ENCODE measurements around the gene XRCC5.
A peak's percentile ranks its signal among the peaks of the same experiment; 100 is the strongest.

Gene XRCC5

DNA sequence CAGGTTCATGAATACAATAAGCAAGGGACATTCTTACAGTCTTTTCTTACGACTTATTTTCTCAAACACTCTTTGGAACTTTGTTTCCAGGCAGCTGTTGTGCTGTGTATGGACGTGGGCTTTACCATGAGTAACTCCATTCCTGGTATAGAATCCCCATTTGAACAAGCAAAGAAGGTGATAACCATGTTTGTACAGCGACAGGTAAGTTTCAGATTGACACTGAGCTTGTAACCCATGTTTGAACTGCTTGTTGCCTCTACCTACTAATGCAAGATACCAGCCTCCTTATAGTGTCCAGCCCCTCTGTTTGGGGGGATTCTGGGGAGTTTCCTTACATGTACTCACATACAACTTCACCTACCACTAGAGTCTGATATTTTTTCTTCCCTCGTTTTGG is 3.8 kb downstream of the XRCC5 start:
- ATAC-seq (replicated peaks; ENCODE audit: extremely low read depth, poor library complexity, severe bottlenecking), result no peak
- H3K4me1 Mint-ChIP-seq, result peaks cover 91% of the 10 kb centered on the region

DNA sequence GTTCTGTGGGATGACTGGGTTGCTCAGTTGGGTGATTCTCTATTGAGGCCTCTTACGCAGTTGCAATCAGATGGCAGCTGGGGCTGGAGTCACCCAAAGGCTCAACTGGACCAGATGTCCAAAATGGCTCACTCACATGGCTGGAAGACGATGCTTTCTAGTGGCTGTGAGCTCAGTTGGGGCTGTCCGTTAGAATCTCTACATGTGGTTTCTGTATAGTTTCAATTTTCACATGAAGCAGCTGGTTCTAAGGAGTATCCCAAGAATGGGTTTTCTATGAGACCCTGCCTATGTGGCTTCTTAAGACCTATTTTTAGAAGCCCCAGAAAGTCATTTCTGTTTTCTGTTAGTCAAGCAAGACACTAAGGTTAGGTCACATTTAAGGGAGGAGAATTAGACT is 4.4 kb downstream of the XRCC5 start:
- Mint-ChIP-seq H3K27me3 (no peaks in the 10 kb centered on the region), H3K9me3 (no peaks in the 10 kb centered on the region), H3K27ac (ENCODE audit: low read depth) (peak overlapping the region; percentile 91), H3K36me3 (ENCODE audit: insufficient read depth) (peaks cover 71% of the 10 kb centered on the region), H3K4me3 (no peak overlapping the region), H3K4me1 (peaks cover 92% of the 10 kb centered on the region)
- ATAC-seq (replicated peaks; ENCODE audit: extremely low read depth, poor library complexity, severe bottlenecking) (no peak), DNase-seq (ENCODE audit: low spot score in 2 of 2) (no peak)

More for the DNA sequence above, 3.8 kb downstream of the XRCC5 start:
- Mint-ChIP-seq H3K4me3 (no peak overlapping the region), H3K27ac (ENCODE audit: low read depth) (peak overlapping the region; percentile 91), H3K36me3 (ENCODE audit: insufficient read depth) (peaks cover 70% of the 10 kb centered on the region), H3K27me3 (no peaks in the 10 kb centered on the region), H3K9me3 (no peaks in the 10 kb centered on the region)
- DNase-seq (ENCODE audit: low spot score in 2 of 2), result no peak

DNA sequence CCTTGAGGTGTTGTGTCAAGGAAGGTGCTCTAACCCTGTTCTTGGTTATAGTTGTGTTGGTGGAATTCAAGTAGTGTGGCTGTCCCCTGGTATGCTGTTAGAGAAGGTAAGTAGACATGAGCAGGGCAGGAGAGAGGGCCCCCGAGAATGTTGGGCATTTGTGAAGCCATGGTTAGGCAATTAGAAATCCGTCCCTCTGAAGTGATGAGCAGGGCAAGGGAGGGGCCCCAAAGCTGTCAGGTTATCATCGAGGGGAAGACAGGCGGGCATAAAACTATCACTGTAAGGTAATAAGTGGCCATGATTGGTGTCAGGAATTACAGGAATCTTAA is 5.2 kb downstream of the XRCC5 start:
- H3K9me3 Mint-ChIP-seq, result no peaks in the 10 kb centered on the region
- DNase-seq (ENCODE audit: low spot score in 2 of 2), result no peak
- H3K36me3 Mint-ChIP-seq (ENCODE audit: insufficient read depth), result peaks cover 72% of the 10 kb centered on the region
- peak overlapping the region; percentile 84 for H3K4me3 Mint-ChIP-seq
- no peaks in the 10 kb centered on the region for H3K27me3 Mint-ChIP-seq
- no peak for ATAC-seq (replicated peaks; ENCODE audit: extremely low read depth, poor library complexity, severe bottlenecking)
- peak overlapping the region; percentile 91 for H3K27ac Mint-ChIP-seq (ENCODE audit: low read depth)
- peaks cover 84% of the 10 kb centered on the region for H3K4me1 Mint-ChIP-seq

DNA sequence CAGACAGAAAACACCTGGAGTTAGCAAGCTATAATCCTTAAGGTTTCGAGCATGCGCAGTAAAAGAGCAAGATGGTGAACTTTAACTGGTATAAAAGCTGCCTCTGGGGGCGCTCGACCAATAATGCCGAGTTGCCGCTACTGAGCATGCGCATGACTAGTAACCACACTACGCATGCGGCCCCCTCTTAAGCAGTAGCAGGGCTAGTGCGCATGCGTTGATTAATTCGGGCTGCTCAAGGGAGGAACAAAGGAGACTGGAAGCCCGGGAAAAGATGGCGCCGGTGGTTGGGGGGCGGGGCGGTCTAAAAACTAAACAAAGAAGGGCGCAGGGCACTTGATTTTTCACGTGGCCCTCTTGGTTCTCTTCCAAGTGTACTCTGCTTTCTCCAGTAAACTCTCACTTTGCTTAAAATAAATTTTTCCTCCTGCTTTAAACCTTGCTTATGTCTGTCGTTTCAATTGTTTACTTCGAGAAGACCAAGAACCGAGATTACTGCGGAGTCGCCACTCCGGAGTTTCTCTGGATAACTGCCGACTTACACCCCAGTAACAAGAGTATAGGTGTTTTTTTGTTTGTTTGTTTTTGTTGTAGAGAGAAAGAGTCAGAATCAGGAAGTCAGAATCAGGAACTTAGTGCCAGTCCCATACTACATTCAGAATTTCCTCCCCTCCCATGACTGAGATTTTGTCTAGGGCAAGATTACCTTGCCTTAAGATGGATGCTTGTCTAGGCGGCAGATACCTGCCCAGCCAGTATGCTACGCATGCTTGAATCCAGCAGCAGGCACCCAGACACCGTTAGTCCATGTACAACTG is 5.8 kb downstream of the XRCC5 start:
- H3K27me3 Mint-ChIP-seq, result no peaks in the 10 kb centered on the region

DNA sequence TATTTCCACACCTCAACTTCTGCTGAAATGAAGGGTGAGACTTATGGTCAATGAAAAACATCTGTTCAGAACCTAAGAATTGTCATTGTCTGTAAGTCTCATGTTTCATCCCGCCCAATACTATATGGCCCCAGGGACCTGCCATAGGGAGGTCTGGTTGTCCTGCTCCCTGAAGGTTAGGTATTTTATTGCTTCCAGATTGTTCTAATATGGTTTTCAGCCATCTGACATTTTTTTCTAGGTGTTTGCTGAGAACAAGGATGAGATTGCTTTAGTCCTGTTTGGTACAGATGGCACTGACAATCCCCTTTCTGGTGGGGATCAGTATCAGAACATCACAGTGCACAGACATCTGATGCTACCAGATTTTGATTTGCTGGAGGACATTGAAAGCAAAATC is 7.3 kb downstream of the XRCC5 start:
- H3K4me1 Mint-ChIP-seq, result peaks cover 71% of the 10 kb centered on the region
- H3K4me3 Mint-ChIP-seq, result peak overlapping the region; percentile 45
- H3K27ac Mint-ChIP-seq (ENCODE audit: low read depth), result peak overlapping the region; percentile 91
- no peaks in the 10 kb centered on the region for H3K27me3 Mint-ChIP-seq
- DNase-seq (ENCODE audit: low spot score in 2 of 2), result no peak
- no peaks in the 10 kb centered on the region for H3K9me3 Mint-ChIP-seq
- peaks cover 76% of the 10 kb centered on the region for H3K36me3 Mint-ChIP-seq (ENCODE audit: insufficient read depth)
- ATAC-seq (replicated peaks; ENCODE audit: extremely low read depth, poor library complexity, severe bottlenecking), result no peak

More for the DNA sequence above, 5.8 kb downstream of the XRCC5 start:
- Mint-ChIP-seq H3K4me3 (peak overlapping the region; percentile 84), H3K36me3 (ENCODE audit: insufficient read depth) (peaks cover 74% of the 10 kb centered on the region), H3K4me1 (peaks cover 83% of the 10 kb centered on the region), H3K9me3 (no peaks in the 10 kb centered on the region), H3K27ac (ENCODE audit: low read depth) (peak overlapping the region; percentile 91)
- ATAC-seq (replicated peaks; ENCODE audit: extremely low read depth, poor library complexity, severe bottlenecking), result peak; percentile 83
- DNase-seq (ENCODE audit: low spot score in 2 of 2), result peak; percentile 95 to 99

- Mint-ChIP-seq H3K4me1 (peaks cover 63% of the 10 kb centered on the region), H3K27ac (ENCODE audit: low read depth) (no peak overlapping the region), H3K4me3 (no peak overlapping the region), H3K9me3 (no peaks in the 10 kb centered on the region), H3K27me3 (no peaks in the 10 kb centered on the region), H3K36me3 (ENCODE audit: insufficient read depth) (peaks cover 81% of the 10 kb centered on the region)
- DNase-seq (ENCODE audit: low spot score in 2 of 2) (no peak), ATAC-seq (replicated peaks; ENCODE audit: extremely low read depth, poor library complexity, severe bottlenecking) (no peak)
Measured at GRCh38 chr2:216117561-216118340, 8.6 kb downstream of the XRCC5 start.

DNA sequence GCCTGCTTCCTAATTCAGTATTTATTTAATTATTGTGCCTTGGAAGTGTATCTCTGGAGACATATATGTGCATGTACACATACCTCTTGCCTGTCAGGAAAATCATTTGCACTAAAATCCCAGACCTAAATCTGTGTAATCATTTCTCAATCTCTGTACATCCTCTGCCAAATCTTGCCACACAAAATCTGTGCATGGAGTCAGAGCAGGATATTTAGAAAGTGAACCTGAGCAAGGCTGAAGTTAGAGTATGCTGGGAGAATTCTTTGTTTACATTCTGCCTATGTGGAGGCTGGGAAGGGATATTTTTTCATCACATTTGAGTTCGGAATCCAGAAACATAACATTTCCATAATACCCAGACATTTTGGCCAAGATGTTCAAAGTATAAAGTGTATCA is 9.3 kb downstream of the XRCC5 start:
- H3K4me1 Mint-ChIP-seq, result peaks cover 57% of the 10 kb centered on the region
- no peak overlapping the region for H3K27ac Mint-ChIP-seq (ENCODE audit: low read depth)
- no peaks in the 10 kb centered on the region for H3K27me3 Mint-ChIP-seq

GRCh38 chr2:216119146-216119545 is 10.0 kb downstream of the XRCC5 start:
- Mint-ChIP-seq H3K9me3 (no peaks in the 10 kb centered on the region), H3K27me3 (no peaks in the 10 kb centered on the region), H3K4me3 (no peak overlapping the region), H3K36me3 (ENCODE audit: insufficient read depth) (peaks cover 83% of the 10 kb centered on the region), H3K4me1 (peaks cover 50% of the 10 kb centered on the region), H3K27ac (ENCODE audit: low read depth) (no peak overlapping the region)
- no peak for ATAC-seq (replicated peaks; ENCODE audit: extremely low read depth, poor library complexity, severe bottlenecking)
- DNase-seq (ENCODE audit: low spot score in 2 of 2), result no peak

More for the DNA sequence above, 9.3 kb downstream of the XRCC5 start:
- no peak for DNase-seq (ENCODE audit: low spot score in 2 of 2)
- no peak overlapping the region for H3K4me3 Mint-ChIP-seq
- no peak for ATAC-seq (replicated peaks; ENCODE audit: extremely low read depth, poor library complexity, severe bottlenecking)
- H3K36me3 Mint-ChIP-seq (ENCODE audit: insufficient read depth), result peaks cover 83% of the 10 kb centered on the region
- H3K9me3 Mint-ChIP-seq, result no peaks in the 10 kb centered on the region

DNA sequence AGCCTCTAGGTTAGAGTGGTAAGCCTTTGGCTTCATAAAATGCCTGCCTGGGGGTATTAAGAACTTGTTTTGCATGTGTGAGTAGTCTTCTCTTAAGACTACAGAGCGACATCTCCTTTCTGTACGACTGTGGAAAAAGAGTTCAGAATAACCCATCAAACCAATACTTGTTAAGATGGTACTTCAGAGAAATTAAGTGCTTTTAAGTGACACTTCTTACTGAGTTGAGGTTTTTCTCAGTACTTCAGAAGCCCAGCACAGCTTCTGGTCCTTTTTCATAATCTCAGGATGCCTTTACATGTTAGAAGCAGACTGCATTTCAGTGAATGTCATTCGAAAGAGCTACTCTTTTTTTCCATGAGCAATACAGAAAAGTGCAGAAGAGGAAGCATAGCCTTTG is 10.8 kb downstream of the XRCC5 start:
- Mint-ChIP-seq H3K27ac (ENCODE audit: low read depth) (no peak overlapping the region), H3K36me3 (ENCODE audit: insufficient read depth) (peaks cover 82% of the 10 kb centered on the region), H3K4me1 (peaks cover 49% of the 10 kb centered on the region), H3K9me3 (no peaks in the 10 kb centered on the region), H3K4me3 (no peak overlapping the region), H3K27me3 (no peaks in the 10 kb centered on the region)
- ATAC-seq (replicated peaks; ENCODE audit: extremely low read depth, poor library complexity, severe bottlenecking) (no peak), DNase-seq (ENCODE audit: low spot score in 2 of 2) (no peak)

- no peak for ATAC-seq (replicated peaks; ENCODE audit: extremely low read depth, poor library complexity, severe bottlenecking)
Measured at GRCh38 chr2:216121255-216121654, 12.1 kb downstream of the XRCC5 start.

DNA sequence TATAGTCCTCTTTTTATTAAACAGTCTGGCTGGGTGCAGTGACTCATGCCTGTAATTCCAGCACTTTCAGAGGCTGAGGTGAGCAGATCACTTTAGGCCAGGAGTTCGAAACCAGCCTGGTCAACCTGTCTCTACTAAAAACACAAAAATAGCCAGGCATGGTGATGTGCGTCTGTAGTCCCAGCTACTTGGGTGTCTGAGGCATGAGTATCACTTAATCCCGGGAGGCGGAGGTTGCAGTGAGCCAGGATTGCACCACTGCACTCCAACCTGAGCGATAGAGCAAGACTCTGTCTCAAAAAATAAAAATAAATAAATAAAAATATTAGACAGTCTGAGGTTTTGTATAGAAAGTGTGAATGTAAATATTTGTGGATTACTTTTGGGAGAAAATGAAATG is 17.8 kb downstream of the XRCC5 start:
- peaks cover 39% of the 10 kb centered on the region for H3K4me1 Mint-ChIP-seq
- H3K4me3 Mint-ChIP-seq, result no peak overlapping the region
- H3K9me3 Mint-ChIP-seq, result no peaks in the 10 kb centered on the region
- H3K27ac Mint-ChIP-seq (ENCODE audit: low read depth), result peak overlapping the region; percentile 68
- ATAC-seq (replicated peaks; ENCODE audit: extremely low read depth, poor library complexity, severe bottlenecking) (no peak), DNase-seq (ENCODE audit: low spot score in 2 of 2) (no peak)
- H3K36me3 Mint-ChIP-seq (ENCODE audit: insufficient read depth), result peaks cover 84% of the 10 kb centered on the region
- H3K27me3 Mint-ChIP-seq, result no peaks in the 10 kb centered on the region

More at GRCh38 chr2:216121255-216121654, 12.1 kb downstream of the XRCC5 start:
- Mint-ChIP-seq H3K36me3 (ENCODE audit: insufficient read depth) (peaks cover 87% of the 10 kb centered on the region), H3K4me1 (peaks cover 39% of the 10 kb centered on the region), H3K27ac (ENCODE audit: low read depth) (no peak overlapping the region), H3K27me3 (no peaks in the 10 kb centered on the region), H3K4me3 (no peak overlapping the region), H3K9me3 (no peaks in the 10 kb centered on the region)
- DNase-seq (ENCODE audit: low spot score in 2 of 2), result no peak

DNA sequence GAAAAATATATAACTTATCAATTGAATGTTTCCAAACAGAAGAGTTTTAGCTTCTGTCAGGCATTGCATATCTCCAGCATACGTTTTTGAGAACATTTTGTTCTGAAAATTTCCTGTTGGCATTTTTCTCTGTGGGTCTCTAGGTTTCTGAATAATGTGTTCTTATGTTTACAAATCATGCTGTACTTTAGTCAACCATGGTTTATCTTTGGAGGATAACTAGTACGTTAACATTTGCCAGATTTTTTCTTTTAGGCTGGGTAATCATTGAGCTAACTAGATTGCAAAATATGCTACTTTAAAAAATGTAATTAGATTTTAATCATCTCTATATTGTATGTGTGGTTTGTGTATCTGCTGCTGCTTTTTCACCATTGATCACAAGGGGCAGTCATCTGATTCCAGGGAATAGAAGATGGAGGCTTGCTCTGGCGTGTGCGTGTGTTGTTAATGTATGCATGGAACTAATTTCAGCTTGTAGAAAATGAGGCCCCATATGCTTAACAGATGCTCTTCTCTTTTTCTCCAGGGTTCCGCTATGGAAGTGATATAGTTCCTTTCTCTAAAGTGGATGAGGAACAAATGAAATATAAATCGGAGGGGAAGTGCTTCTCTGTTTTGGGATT is 21.3 kb downstream of the XRCC5 start:
- no peak for ATAC-seq (replicated peaks; ENCODE audit: extremely low read depth, poor library complexity, severe bottlenecking)
- Mint-ChIP-seq H3K4me3 (no peak overlapping the region), H3K27ac (ENCODE audit: low read depth) (no peak overlapping the region), H3K36me3 (ENCODE audit: insufficient read depth) (peaks cover 86% of the 10 kb centered on the region), H3K4me1 (peaks cover 50% of the 10 kb centered on the region), H3K9me3 (no peaks in the 10 kb centered on the region), H3K27me3 (no peaks in the 10 kb centered on the region)
- DNase-seq (ENCODE audit: low spot score in 2 of 2), result no peak
